NCI-H1694 treated with DMSO at 0.1 percent for 48 hours (cell line): ENCODE measurements around the gene RCCD1.
"Not testable (repeated sequence)": the region's sequence is repeated elsewhere in the genome, so short reads cannot be mapped to it uniquely, and the experiment has no call there.

Source experiments
- DNase-seq: peaks from one replicate; lab custom pipeline; 2025; lab: John Stamatoyannopoulos, UW

The RCCD1 gene, protein sequence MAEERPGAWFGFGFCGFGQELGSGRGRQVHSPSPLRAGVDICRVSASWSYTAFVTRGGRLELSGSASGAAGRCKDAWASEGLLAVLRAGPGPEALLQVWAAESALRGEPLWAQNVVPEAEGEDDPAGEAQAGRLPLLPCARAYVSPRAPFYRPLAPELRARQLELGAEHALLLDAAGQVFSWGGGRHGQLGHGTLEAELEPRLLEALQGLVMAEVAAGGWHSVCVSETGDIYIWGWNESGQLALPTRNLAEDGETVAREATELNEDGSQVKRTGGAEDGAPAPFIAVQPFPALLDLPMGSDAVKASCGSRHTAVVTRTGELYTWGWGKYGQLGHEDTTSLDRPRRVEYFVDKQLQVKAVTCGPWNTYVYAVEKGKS

DNA sequence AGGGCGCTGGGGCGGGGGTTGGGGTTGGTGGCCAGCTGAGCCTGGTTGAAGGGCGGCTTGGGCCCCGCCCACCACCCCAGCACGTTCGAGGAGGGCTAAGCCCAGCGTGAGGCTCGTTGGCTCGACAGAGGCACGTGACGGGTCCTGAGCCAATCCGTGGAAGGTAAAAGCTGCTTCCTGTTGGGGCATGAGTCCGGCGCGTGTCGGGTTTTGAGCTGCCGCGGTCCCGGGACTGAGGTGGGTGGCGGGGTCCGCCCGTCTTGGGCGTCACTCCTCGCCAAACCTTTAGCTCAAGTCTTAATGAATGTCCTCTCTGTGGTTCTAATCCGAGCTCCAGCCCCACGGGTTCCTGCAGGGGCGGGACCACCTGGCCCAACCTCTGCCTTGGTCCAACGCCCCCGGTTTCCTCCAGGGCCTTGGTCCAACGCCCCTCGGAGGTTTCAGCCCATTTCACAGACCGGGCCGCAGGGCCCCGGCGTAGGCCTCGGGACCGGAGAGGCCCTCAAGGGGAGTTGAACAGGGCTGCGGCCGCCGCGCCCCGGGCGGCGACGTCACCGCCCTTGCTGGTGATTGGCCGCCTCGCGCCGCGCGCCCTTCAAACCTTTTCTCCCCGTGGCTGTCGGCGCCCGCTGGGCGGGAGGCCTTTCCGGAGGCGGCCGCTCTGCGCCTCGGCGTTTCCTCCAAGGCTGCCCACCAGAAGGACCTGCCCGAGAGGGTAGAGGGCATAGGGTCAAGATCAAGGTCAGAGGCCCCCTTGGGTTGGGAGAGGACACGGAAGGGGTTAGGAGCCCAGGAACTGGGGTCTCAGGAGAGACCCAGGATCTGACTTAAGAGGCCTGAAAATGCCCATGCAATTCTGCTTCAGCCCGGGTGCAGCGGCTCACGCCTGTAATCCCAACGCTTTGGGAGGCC is at the start of gene RCCD1:
RCCD1 (plus strand) TSS at position 173 of the 912 bp plus-strand sequence. CDS start 1,851 bp downstream, outside the sequence.
- peak; percentile 81 for DNase-seq

DNA sequence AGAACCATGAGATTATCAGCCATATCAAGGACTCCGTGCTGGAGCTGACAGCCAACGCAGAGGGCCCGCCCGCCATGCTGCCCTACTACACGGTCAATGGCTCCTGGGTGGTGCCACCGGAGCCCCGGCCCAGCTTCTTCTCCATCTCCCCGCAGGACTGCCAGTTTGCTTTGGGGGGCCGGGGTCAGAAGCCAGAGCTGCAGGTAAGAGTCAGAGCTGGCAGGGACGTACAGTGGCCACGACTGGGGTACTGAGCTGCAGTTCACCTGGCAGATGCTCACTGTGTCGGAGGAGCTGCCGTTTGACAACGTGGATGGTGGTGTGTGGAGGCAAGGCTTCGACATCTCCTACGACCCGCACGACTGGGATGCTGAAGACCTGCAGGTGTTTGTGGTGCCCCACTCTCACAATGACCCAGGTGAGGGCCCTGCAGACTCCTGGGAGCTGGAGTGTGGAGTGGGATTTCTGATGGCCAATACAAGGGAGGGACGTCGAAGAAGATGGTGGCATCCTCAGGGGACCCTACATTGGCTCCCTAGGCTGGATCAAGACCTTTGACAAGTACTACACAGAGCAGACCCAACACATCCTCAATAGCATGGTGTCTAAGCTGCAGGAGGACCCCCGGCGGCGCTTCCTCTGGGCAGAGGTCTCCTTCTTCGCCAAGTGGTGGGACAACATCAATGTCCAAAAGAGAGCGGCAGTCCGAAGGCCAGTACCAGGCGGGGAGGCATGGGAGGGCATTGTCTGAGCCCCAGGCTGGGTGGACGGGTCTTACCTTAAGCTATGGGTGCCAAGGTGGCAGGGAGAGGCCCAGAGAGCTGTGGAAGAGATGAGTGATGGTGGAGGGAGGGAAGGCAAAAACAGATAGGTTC is 49.1 kb upstream of the RCCD1 start:
- no peak for DNase-seq

DNA sequence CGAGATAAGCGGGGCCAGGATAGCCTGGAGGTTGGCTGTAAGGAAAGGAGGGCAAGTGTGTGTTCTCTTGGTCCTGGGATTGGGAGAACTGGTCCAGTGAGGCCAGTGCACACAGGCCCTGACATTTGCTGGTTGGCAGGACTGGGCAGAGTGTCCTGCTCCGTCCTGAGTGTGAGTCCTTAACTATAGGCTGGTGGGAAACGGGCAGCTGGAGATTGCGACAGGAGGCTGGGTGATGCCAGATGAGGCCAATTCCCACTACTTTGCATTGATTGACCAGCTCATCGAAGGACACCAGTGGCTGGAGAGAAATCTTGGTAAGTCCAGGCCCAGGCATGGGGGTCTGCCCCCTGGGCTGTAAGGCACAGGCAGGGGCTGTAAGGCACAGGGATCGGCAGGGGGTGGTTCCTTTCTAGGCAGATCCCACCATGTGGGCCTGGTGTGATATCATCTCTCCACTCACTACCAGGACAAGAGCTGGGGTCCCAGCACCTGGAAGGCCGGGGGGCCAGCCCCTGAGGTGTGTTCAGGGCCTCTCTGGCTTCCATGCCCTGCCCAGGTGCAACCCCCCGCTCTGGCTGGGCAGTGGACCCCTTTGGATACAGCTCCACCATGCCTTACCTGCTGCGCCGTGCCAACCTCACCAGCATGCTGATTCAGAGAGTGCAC is 48.4 kb upstream of the RCCD1 start:
- DNase-seq, result no peak

DNA sequence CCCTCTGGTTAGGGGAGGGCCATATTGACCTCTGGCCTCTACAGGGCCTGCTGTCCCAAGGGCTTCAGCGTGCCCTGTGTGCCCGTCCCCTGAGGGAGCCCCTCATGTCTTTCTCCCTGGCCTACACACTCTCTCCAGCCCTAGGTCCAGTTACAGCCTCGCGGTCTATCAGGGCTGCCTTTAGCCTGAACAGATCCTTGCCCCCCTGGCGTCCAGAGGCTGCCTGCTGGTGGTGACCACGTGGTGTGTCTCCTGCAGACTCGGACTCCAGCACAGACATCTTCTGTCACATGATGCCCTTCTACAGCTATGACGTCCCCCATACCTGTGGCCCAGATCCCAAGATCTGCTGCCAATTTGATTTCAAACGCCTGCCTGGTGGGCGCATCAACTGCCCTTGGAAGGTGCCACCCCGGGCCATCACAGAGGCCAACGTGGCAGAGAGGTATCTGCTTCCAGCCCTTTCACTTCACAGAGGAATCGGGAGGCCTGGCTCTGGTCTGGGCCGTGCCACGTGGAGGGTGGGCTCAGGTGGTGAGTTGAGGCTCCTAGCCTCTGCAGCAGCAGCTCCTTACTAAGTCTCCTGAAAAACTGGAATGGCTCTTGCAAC is 47.5 kb upstream of the RCCD1 start:
- no peak for DNase-seq

DNA sequence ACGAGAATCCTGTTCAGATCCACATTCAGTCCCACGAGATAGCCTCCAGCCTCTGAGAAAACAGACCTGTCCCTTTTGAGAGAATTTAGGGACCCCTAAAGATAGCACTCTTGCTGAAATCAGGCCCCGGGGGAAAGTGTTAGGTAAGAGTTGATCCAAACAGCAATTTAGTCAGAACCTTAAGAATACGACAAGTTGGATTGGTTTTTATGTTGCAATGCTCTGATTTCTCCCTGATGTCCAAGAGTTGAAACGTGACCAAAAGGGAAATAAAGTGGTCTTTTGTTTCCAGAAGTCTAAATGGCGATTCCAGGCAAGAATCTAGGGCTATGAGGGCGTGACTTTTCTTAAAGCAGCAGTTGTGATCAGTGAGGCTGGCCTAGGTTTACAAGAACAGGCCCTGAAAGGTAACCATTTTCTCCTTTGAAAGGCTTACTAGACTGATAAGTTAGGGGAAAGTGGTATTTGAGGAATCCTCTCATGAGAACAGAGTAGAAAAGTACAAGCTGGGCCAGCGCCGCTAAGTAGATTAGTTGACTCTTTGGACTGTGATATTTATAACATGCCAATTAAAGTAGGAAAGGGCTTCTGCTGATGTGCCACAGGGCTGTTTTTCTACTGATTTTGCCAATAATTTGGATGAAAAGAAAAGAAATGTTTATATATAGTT is 46.7 kb upstream of the RCCD1 start:
- no peak for DNase-seq

DNA sequence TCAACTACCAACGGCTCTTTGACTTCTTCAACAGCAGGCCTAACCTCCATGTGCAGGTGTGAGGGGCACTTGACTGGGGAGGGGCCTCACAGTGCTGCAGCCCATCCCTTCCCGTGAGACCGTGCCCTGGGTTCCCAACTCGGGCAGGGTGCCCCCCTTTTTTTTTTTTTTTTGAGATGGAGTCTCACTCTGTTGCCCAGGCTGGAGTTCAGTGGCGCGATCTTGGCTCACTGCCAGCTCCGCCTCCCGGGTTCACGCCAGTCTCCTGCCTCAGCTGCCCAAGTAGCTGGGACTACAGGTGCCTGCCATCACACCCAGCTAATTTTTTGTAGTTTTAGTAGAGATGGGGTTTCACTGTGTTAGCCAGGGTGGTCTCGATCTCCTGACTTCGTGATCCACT is 45.2 kb upstream of the RCCD1 start:
- DNase-seq, result not testable (repeated sequence)

DNA sequence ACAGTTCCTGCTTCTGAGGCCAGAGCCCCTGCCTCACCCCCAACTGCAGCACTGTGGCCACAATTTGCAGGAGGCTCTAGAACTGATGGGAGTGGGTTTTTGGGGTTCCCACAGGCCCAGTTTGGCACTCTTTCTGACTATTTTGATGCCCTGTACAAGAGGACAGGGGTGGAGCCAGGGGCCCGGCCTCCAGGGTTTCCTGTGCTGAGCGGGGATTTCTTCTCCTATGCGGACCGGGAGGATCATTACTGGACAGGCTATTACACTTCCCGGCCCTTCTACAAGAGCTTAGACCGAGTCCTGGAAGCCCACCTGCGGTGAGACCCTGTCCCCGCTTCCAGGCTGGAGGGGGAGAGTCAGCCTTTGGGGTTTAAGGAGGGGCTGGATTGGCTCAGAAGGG is 44.7 kb upstream of the RCCD1 start:
- DNase-seq, result no peak

DNA sequence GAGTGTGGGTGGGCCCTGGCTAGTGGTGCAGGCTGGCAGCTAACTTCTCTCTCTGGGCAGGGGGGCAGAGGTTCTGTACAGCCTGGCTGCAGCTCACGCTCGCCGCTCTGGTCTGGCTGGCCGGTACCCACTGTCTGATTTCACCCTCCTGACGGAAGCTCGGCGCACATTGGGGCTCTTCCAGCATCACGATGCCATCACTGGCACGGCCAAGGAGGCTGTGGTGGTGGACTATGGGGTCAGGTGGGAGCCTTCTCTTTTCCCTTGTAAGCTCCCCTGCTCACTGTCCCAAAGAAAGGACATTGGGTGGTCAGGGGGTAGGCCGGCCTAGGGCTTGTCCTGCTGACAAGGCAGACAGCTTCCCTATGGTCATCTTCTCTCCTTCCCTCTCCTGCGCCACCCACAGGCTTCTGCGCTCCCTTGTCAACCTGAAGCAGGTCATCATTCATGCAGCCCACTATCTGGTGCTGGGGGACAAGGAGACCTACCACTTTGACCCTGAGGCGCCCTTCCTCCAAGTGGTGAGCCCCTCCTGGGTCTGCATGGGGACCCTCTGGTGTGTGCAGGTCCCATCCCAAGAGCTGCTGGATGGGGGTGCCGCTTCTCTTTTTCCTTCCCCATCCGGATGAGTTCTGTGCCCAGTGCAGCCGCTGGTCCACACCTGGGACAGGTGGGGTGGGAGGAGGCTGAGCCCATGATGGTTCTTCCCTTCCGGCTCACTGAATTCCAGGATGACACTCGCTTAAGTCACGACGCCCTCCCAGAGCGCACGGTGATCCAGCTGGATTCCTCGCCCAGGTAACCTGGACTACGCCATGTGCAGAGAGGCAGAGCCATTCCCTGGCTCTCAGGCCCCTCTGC is 44.0 kb upstream of the RCCD1 start:
- no peak for DNase-seq

DNA sequence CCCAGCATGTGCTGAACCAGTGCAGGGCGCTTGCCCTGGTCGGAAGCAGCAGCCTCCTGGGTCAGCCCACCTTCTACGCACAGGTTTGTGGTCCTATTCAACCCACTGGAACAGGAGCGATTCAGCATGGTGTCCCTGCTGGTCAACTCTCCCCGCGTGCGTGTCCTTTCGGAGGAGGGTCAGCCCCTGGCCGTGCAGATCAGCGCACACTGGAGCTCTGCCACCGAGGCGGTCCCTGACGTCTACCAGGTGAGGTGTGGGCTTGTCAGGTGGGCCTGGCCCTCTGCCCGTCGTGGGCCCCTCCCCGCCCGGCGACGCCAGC is 43.4 kb upstream of the RCCD1 start:
- no peak for DNase-seq

DNA sequence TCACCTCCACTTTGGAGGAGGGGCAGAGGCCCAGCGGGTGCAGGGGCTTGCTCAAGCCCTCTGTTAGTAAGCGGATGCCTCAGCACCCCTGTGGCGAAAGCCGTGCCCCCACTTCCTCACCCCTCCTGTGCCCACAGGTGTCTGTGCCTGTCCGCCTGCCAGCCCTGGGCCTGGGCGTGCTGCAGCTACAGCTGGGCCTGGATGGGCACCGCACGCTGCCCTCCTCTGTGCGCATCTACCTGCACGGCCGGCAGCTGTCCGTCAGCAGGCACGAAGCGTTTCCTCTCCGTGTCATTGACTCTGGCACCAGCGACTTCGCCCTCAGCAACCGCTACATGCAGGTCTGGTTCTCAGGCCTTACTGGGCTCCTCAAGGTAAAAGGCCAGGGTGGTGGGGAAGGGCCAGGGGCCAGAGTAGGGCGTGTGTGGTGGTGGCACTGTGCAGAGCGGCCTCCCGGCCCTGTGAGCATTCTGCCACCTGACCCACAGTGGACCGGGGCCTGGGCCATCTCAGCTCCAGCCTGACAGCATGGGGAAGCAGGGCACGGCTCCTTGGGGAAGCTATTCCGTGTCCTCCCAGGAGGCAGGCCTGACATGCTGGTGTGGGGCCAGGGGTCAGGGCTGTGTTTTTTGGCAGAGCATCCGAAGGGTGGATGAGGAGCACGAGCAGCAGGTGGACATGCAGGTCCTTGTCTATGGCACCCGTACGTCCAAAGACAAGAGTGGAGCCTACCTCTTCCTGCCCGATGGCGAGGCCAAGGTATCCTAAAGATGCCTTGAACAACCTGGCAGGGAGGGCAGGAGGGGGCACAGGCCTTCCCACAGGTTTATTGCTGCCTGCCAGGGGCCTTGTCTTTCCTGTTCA is 42.5 kb upstream of the RCCD1 start:
- DNase-seq, result no peak

DNA sequence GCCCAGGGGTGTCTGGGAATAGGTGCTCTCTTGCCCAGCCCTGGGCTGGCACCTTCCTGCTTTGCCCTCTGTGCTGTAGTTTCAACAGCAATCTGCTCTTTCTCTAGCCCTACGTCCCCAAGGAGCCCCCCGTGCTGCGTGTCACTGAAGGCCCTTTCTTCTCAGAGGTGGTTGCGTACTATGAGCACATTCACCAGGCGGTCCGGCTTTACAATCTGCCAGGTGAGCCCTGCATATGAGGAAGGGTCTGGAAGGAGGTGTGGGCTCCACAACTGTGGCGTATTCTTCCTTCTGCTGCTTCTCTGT is 42.0 kb upstream of the RCCD1 start:
- DNase-seq, result no peak

DNA sequence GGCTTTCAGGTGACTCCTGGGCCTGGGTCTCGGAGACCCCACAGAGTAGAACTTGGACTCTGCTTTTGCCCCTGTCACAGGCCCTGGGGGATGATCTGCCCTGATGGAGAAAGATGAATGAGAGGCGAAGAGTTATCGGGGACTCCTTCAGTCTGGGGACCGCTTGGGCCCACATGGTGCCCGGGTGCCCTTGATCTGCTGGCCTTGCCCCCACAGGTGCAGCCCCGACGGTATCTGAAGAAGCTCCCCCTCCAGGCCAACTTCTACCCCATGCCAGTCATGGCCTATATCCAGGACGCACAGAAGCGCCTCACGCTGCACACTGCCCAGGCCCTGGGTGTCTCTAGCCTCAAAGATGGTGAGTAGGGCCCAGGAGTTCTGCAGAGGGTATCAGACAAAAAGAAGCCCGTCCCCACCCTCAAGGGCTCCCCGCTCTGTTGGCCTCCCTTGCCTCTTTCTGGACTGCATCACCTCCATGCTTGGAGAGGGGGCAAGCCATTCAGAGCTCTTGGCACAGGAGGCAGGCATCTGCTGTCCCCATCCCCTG is 41.2 kb upstream of the RCCD1 start:
- DNase-seq, result no peak

DNA sequence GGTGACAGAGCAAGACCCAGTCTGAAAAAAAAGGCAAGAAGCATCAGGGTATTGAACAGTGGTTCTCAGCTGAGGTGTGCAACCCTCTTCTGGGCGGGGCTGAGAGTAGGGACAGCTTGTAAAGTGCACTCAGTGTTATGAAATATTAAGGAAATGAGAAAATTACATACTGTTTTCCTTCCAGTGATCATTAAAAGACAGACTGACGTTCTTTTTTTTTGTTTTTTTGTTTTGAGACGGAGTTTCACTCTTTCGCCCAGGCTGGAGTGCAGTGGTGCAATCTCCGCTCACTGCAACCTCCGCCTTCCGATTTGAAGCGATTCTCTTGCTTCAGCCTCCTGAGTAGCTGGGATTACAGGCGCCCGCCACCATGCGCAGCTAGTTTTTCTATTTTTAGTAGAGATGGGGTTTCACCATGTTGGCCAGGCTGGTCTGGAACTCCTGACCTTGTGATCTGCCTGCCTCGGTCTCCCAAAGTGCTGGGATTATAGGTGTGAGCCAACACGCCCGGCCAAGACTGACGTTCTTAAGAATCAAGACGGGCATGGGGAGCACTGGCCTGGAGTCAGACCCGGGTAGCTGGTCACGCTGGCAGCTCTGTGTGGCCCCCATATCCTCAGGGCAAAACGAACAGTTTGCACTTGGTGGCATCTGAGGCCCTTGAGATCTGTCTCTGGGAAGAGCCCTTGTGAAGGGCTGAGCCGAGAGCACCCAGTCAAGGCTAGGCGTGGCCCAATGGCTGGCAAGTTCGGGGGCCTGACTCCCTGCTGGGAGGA is 40.2 kb upstream of the RCCD1 start:
- DNase-seq, result no peak

DNA sequence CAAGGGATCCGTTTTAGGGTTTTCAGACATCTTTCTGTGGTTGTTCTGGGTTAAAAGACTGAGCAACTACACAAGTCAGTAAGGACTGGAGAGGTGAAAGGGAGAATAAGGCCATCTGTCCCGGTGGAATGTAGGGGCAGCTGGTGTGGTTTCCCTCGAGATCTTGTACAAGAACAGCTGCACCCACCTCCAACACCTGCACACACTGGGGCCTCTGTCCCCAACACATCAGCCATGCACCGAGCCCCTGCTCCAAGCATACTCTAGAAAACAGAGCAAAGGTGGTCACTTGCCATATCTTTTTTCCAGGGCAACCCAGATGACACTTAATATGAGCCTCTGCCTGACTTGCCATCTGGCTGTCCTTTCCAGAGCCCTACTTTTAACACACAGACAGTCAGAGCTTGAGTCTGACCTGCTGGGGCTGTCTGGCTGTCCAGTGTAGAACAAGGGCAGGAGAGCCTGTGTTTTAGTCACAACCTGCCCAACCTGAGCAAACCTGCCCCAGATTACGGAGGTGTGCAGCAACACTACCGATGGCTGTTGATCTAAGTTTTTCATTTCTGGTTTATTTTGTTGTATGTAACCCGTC is 39.4 kb upstream of the RCCD1 start:
- DNase-seq, result no peak

DNA sequence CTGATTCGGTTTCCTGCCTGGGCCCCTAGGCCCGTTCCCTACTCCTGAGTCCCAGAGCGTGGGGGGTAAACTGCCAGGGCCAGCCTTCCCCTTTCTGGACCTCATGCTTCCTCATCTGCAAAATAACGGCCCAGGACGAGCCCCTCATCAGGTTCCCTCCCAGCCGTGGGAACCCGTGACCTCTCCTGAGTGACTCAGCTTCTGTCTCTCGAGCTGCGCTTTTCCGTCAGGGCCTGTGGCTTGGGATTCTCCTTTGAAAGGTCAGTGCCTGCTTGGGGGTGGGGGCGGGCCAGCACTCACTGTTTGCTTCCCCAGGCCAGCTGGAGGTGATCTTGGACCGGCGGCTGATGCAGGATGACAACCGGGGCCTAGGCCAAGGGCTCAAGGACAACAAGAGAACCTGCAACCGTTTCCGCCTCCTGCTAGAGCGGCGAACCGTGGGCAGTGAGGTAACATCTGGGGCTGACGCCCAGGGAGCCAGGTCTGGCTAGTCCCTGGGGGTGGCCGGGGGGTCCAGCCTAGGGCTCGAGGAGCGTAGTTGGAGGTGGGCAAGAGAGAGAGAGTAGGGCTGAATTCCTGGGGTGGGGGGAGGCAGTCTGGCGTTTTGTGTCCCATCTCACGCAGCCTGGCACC is 38.8 kb upstream of the RCCD1 start:
- no peak for DNase-seq

DNA sequence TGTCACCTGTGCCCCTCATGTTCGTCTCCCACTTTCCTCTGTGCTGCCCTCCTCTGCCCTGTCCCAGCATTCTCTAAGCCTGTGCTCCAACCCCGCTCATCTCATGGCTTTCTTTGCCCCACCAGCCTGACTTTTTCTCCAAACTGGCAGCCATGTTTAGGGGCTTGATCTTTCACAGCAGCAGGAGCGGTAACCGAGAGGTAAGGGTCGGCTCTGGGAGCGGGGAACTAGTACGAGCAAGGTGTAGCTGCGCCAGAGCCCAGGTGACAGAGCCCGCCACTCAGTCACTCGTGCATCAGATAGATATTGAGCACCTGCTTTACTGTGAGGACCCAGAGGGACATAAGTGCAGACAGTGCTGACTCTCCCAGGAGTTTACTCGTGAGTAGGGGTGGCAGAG is 38.2 kb upstream of the RCCD1 start:
- no peak for DNase-seq

DNA sequence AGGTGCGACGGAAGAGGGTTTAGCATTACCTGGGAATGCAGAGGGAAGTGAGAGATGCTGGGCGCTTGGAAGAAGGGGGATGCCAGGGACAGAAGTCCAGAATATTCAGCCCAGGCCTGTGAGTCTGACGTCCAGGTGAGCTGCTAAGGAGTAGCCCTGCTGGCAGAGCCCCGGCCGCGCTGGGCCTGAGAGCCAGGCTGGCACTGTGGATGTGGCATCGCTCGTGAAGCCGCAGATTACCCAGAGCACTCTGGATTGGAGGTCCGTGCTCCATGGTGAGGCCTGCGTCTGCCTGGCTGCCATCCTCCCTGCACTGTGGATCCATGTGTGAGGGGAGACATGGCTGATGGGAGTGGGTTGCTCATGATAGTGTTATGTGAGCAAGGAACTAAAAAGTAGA is 37.1 kb upstream of the RCCD1 start:
- DNase-seq, result no peak
